Endothelial cell of umbilical vein (primary cell): ENCODE measurements around the gene SYMPK. TPM values are rescaled to one million over a fixed set of nuclear protein-coding genes. Genes with fewer than 3 reads are reported as not detected.

Experiments
- BruUV-seq: library from RNA; stranded (reverse); fragments of 400-500 nt; replicated peaks from 2 replicates; lab custom pipeline; 2021; lab: Mats Ljungman, UMichigan
- CTCF ChIA-PET: fragments of 300-600, 350-600 bp; sonication (Branson Sonifier 250); formaldehyde crosslinking; loops from one replicate; lab custom pipeline; 2021; ENCODE audit warnings: antibody characterized with exemption, inconsistent platforms; lab: Charles Lee
- POLR2A ChIA-PET: fragments of 300-600, 350-600 bp; sonication (Branson Sonifier 250); formaldehyde crosslinking; loops from one replicate; lab custom pipeline; 2021; ENCODE audit warnings: antibody characterized with exemption, inconsistent platforms; lab: Charles Lee
- DNase-seq: peaks from one replicate; pipeline ENCODE4 v3.0.0-alpha.2; 2011; ENCODE audit warnings: low read depth, low spot score
- FAIRE-seq: peaks from 2 replicates; lab custom pipeline; 2011; peaks lifted over from hg19 to GRCh38; lab: Jason Lieb, UNC
- H2AFZ ChIP-seq: 2 replicates; pipeline ENCODE4 v1.6.0; 2012; ENCODE audit warnings: low read depth, low read length, control low read depth, inconsistent platforms
- H3K27ac ChIP-seq: 2 replicates; pipeline ENCODE4 v1.5.1; 2011; ENCODE audit warnings: low read depth, mild to moderate bottlenecking, control low read depth, low read length, moderate library complexity; ENCODE audit not compliant: insufficient read depth
- H3K27me3 ChIP-seq, 2 experiments: 2 replicates each; pipeline versions ENCODE4 v1.6.0 to v1.6.1; 2011; ENCODE audit warnings: low read length in 2 of 2, mixed read lengths in 1 of 2; ENCODE audit not compliant: control insufficient read depth in 2 of 2, insufficient read depth in 2 of 2
- H3K36me3 ChIP-seq, 2 experiments: 2 replicates in 1 of 2; 3 replicates in 1 of 2; pipeline ENCODE4 v1.5.1; 2011; ENCODE audit warnings: low read length in 2 of 2, mild to moderate bottlenecking in 1 of 2, moderate library complexity in 1 of 2; ENCODE audit not compliant: control insufficient read depth in 2 of 2, insufficient read depth in 2 of 2; ENCODE audit errors: extremely low read depth in 1 of 2
- H3K4me1 ChIP-seq: 3 replicates; pipeline ENCODE4 v1.5.1; 2011; ENCODE audit warnings: mild to moderate bottlenecking, low read length; ENCODE audit not compliant: control insufficient read depth, insufficient read depth; ENCODE audit errors: extremely low read depth
- H3K4me2 ChIP-seq: 2 replicates; pipeline ENCODE4 v1.6.1; 2011; ENCODE audit warnings: low read length, control low read depth, mixed read lengths; ENCODE audit not compliant: insufficient read depth
- H3K4me3 ChIP-seq, 3 experiments: fragments of 200-600 bp in 1 of 3; sonication (generic), shearing (Covaris generic) in 1 of 3; replicated peaks in 1 of 3; 2 replicates each; pipeline ENCODE4 v1.5.1; 2011 to 2016; ENCODE audit warnings: control low read depth in 3 of 3, low read length in 3 of 3, mild to moderate bottlenecking in 2 of 3, inconsistent platforms in 1 of 3, low read depth in 1 of 3, moderate library complexity in 1 of 3; ENCODE audit not compliant: insufficient read depth in 1 of 3
- H3K79me2 ChIP-seq: 2 replicates; pipeline ENCODE4 v1.6.0; 2012; ENCODE audit warnings: low read length, inconsistent platforms; ENCODE audit not compliant: control insufficient read depth, insufficient read depth
- H3K9ac ChIP-seq: replicated peaks from 2 replicates; pipeline ENCODE3; 2011; ENCODE audit warnings: low read length, control low read depth; ENCODE audit not compliant: insufficient read depth; ENCODE audit errors: extremely low read depth
- H3K9me1 ChIP-seq: replicated peaks from 3 replicates; pipeline ENCODE4 v1.6.0; 2011; ENCODE audit warnings: mild to moderate bottlenecking, low read length; ENCODE audit not compliant: control insufficient read depth, insufficient read depth; ENCODE audit errors: extremely low read depth
- H3K9me3 ChIP-seq: replicated peaks from 2 replicates; pipeline ENCODE4 v1.5.1; 2012; ENCODE audit warnings: low read length, inconsistent platforms; ENCODE audit not compliant: control insufficient read depth, insufficient read depth
- H4K20me1 ChIP-seq: replicated peaks from 2 replicates; pipeline ENCODE3; 2011; ENCODE audit warnings: mild to moderate bottlenecking, low read length; ENCODE audit not compliant: control insufficient read depth, insufficient read depth; ENCODE audit errors: extremely low read depth
- EZH2 ChIP-seq: IDR thresholded peaks from 2 replicates; pipeline ENCODE4 v1.6.1; 2012; ENCODE audit warnings: borderline replicate concordance, low read depth, mild to moderate bottlenecking, moderate library complexity, low read length, inconsistent platforms; ENCODE audit not compliant: severe bottlenecking
- FOS ChIP-seq: IDR thresholded peaks from 2 replicates; pipeline ENCODE4 v1.6.1; 2011; ENCODE audit warnings: mild to moderate bottlenecking, low read length, moderate library complexity, borderline replicate concordance; ENCODE audit not compliant: insufficient read depth
- GATA2 ChIP-seq: IDR thresholded peaks from 2 replicates; pipeline ENCODE4 v1.7.0; 2011; ENCODE audit warnings: low read depth, mild to moderate bottlenecking, moderate library complexity, mixed read lengths, low read length; ENCODE audit not compliant: insufficient read length, insufficient read depth
- JUN ChIP-seq: IDR thresholded peaks from 2 replicates; pipeline ENCODE4 v1.6.1; 2011; ENCODE audit warnings: borderline replicate concordance, low read depth; ENCODE audit not compliant: insufficient read length, insufficient read depth
- MAX ChIP-seq: IDR thresholded peaks from 2 replicates; pipeline ENCODE4 v1.6.1; 2011; ENCODE audit not compliant: insufficient read depth, insufficient read length
- MYC ChIP-seq: IDR thresholded peaks from one replicate; pipeline ENCODE4 v1.6.1; 2011; ENCODE audit warnings: mild to moderate bottlenecking, low read depth, low read length
- POLR2A ChIP-seq: IDR thresholded peaks from 2 replicates; pipeline ENCODE4 v1.6.1; 2012; ENCODE audit warnings: low read depth, mild to moderate bottlenecking, control low read depth, low read length
- POLR2AphosphoS5 ChIP-seq: IDR thresholded peaks from 2 replicates; pipeline ENCODE4 v1.6.1; 2012; ENCODE audit warnings: low read depth, mild to moderate bottlenecking, control low read depth, low read length, moderate library complexity; ENCODE audit not compliant: insufficient read depth
- dilution Hi-C: fragments of 300-500 bp; cut with MboI; formaldehyde crosslinking; loops from one replicate; pipeline ENCODE4 v1.15.0; 2019; ENCODE audit warnings: low sequenced_read_pairs; ENCODE audit not compliant: extremely low pct_ligation_motif_present
- intact Hi-C: fragments of 100-400 bp; cut with micrococcal nuclease; formaldehyde crosslinking; loops from one replicate; pipeline ENCODE4 v1.10.0; 2022
- polyA plus RNA-seq, 4 experiments: library from polyadenylated mRNA; depleted of rRNA in 3 of 4; stranded (reverse) in 3 of 4; unstranded in 1 of 4; fragments of >200 nt; gene quantifications; 2 replicates each; pipeline versions ENCODE4 v1.2.1 to v1.2.3, GENCODE V29; 2011 to 2012; ENCODE audit warnings: missing spikeins in 1 of 4
- total RNA-seq: library from RNA; stranded (reverse); gene quantifications from 2 replicates; pipeline ENCODE4 v1.2.3, GENCODE V29; 2021
- TF ChIP-seq, protein P1 (sequence below), 2 donors: IDR thresholded peaks; 1 replicate in 1 of 2; 2 replicates in 1 of 2; pipeline ENCODE4 v1.5.1; 2011; ENCODE audit warnings: low read length in 2 of 2, mild to moderate bottlenecking in 2 of 2, moderate library complexity in 2 of 2, control low read depth in 1 of 2, inconsistent platforms in 1 of 2, low read depth in 1 of 2; ENCODE audit not compliant: insufficient read depth in 1 of 2; ENCODE audit errors: extremely low read depth in 1 of 2

The SYMPK gene
- total and polyA plus RNA-seq, 2 donors (not counting 3 experiments of a cell fraction or from before 2014, with no cell fraction given) = 89.8 to 95.7 TPM

- POLR2A ChIA-PET = no interaction called here
- Histone ChIP-seq H3K36me3 (no peaks in the 10 kb centered on the region), H3K79me2 (no peaks in the 10 kb centered on the region), H3K27me3 (peaks cover 2 to 6% of the 10 kb centered on the region in 2 experiments), H3K4me1 (peaks cover 2% of the 10 kb centered on the region), H3K4me3 (no peak overlapping the region), H3K27ac (no peak overlapping the region), H4K20me1 (no peaks in the 10 kb centered on the region), H3K4me2 (no peak overlapping the region), H3K9ac (no peak overlapping the region), H3K9me1 (no peaks in the 10 kb centered on the region), H2AFZ (no peak overlapping the region), H3K9me3 (no peaks in the 10 kb centered on the region)
- no TSS peak for BruUV-seq
- CTCF ChIA-PET = interaction anchor here (1.1 to 2.0 kb wide), 3 partner anchors 11 to 15 kb away, joined by 4 to 9 read pairs (median 5); partner anchors contain the start of gene FOXA3
- dilution Hi-C loops (no loop called here), intact Hi-C loops (no loop called here)
- TF ChIP-seq POLR2A (no peak), MAX (no peak), MYC (no peak), FOS (no peak), POLR2AphosphoS5 (no peak), GATA2 (no peak), EZH2 (no peak), JUN (no peak)
- TF ChIP-seq, protein P1, sequence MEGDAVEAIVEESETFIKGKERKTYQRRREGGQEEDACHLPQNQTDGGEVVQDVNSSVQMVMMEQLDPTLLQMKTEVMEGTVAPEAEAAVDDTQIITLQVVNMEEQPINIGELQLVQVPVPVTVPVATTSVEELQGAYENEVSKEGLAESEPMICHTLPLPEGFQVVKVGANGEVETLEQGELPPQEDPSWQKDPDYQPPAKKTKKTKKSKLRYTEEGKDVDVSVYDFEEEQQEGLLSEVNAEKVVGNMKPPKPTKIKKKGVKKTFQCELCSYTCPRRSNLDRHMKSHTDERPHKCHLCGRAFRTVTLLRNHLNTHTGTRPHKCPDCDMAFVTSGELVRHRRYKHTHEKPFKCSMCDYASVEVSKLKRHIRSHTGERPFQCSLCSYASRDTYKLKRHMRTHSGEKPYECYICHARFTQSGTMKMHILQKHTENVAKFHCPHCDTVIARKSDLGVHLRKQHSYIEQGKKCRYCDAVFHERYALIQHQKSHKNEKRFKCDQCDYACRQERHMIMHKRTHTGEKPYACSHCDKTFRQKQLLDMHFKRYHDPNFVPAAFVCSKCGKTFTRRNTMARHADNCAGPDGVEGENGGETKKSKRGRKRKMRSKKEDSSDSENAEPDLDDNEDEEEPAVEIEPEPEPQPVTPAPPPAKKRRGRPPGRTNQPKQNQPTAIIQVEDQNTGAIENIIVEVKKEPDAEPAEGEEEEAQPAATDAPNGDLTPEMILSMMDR (IDR thresholded peaks at IDR 0.05; ENCODE audit: extremely low read depth in 1 of 2, insufficient read depth in 1 of 2, low read depth in 1 of 2, low read length in 2 of 2) = no peak
- DNase-seq (no peak), FAIRE-seq (no peak)
Measured at GRCh38 chr19:45879055-45879454, 16.1 kb upstream of the SYMPK start.
